ENCODE measurements around the gene RBFOX1.

Gene RBFOX1

GRCh38 chr16:7363422-7364417 is 31.1 kb downstream of the RBFOX1 start:
- Histone ChIP-seq H3K36me3 (ENCODE audit: low read depth) (no peaks in the 10 kb centered on the region), H3K27me3 (ENCODE audit: insufficient read depth, poor library complexity, severe bottlenecking) (no peaks in the 10 kb centered on the region), H3K4me3 (ENCODE audit: severe bottlenecking) (no peak overlapping the region), H3K9me3 (ENCODE audit: severe bottlenecking) (no peaks in the 10 kb centered on the region), H3K27ac (ENCODE audit: poor library complexity, severe bottlenecking) (no peak overlapping the region), H3K4me1 (ENCODE audit: insufficient read depth, poor library complexity, severe bottlenecking) (no peaks in the 10 kb centered on the region)
- ATAC-seq (ENCODE audit: low read depth) (no peak), DNase-seq (ENCODE audit: low spot score) (no peak)
- TF ChIP-seq CTCF (IDR thresholded peaks at IDR 0.05; ENCODE audit: poor library complexity, severe bottlenecking), result no peak

GRCh38 chr16:7366041-7366440 is 33.4 kb downstream of the RBFOX1 start:
- Histone ChIP-seq H3K4me1 (ENCODE audit: insufficient read depth, poor library complexity, severe bottlenecking) (no peaks in the 10 kb centered on the region), H3K27me3 (ENCODE audit: insufficient read depth, poor library complexity, severe bottlenecking) (no peaks in the 10 kb centered on the region), H3K27ac (ENCODE audit: poor library complexity, severe bottlenecking) (no peak overlapping the region), H3K36me3 (ENCODE audit: low read depth) (no peaks in the 10 kb centered on the region), H3K9me3 (ENCODE audit: severe bottlenecking) (no peaks in the 10 kb centered on the region), H3K4me3 (ENCODE audit: severe bottlenecking) (no peak overlapping the region)
- TF ChIP-seq CTCF (IDR thresholded peaks at IDR 0.05; ENCODE audit: poor library complexity, severe bottlenecking), result no peak
- no peak for ATAC-seq (ENCODE audit: low read depth)
- no peak for DNase-seq (ENCODE audit: low spot score)

- Histone ChIP-seq H3K4me3 (ENCODE audit: severe bottlenecking) (no peak overlapping the region), H3K9me3 (ENCODE audit: severe bottlenecking) (no peaks in the 10 kb centered on the region), H3K4me1 (ENCODE audit: insufficient read depth, poor library complexity, severe bottlenecking) (no peaks in the 10 kb centered on the region), H3K36me3 (ENCODE audit: low read depth) (no peaks in the 10 kb centered on the region), H3K27me3 (ENCODE audit: insufficient read depth, poor library complexity, severe bottlenecking) (no peaks in the 10 kb centered on the region), H3K27ac (ENCODE audit: poor library complexity, severe bottlenecking) (no peak overlapping the region)
- no peak for TF ChIP-seq CTCF (IDR thresholded peaks at IDR 0.05; ENCODE audit: poor library complexity, severe bottlenecking)
- ATAC-seq (ENCODE audit: low read depth) (no peak), DNase-seq (ENCODE audit: low spot score) (no peak)
These were observed 34.6 kb downstream of the RBFOX1 start for GRCh38 chr16:7366993-7367880.

- Histone ChIP-seq H3K27me3 (ENCODE audit: insufficient read depth, poor library complexity, severe bottlenecking) (no peaks in the 10 kb centered on the region), H3K4me1 (ENCODE audit: insufficient read depth, poor library complexity, severe bottlenecking) (no peaks in the 10 kb centered on the region), H3K4me3 (ENCODE audit: severe bottlenecking) (no peak overlapping the region), H3K9me3 (ENCODE audit: severe bottlenecking) (no peaks in the 10 kb centered on the region), H3K27ac (ENCODE audit: poor library complexity, severe bottlenecking) (no peak overlapping the region), H3K36me3 (ENCODE audit: low read depth) (no peaks in the 10 kb centered on the region)
- ATAC-seq (ENCODE audit: low read depth) (no peak), DNase-seq (ENCODE audit: low spot score) (no peak)
- no peak for TF ChIP-seq CTCF (IDR thresholded peaks at IDR 0.05; ENCODE audit: poor library complexity, severe bottlenecking)
These were observed 36.6 kb downstream of the RBFOX1 start for GRCh38 chr16:7369204-7369603.

Data from RWPE2 (cell line).